SU-DHL-6 (cell line): ENCODE measurements around the gene TMEM18.

Source experiments
- CTCF ChIP-seq: fragments of 200-600 bp; sonication (generic); IDR thresholded peaks from one replicate; pipeline ENCODE4 v1.5.1; 2017; ENCODE audit warnings: antibody characterized with exemption, mild to moderate bottlenecking, low read length, moderate library complexity; ENCODE audit not compliant: insufficient read depth, poor library complexity, severe bottlenecking
- EZH2phosphoT487 ChIP-seq: fragments of 200-600 bp; sonication (generic), shearing (Covaris generic); conservative IDR thresholded peaks from 2 replicates; pipeline ENCODE4 v1.6.1; 2018; ENCODE audit warnings: mild to moderate bottlenecking, antibody characterized with exemption, low read length, moderate library complexity, mixed read lengths

- no peak for TF ChIP-seq CTCF
- no peak for TF ChIP-seq EZH2phosphoT487
Measured at GRCh38 chr2:675051-675450, 2.2 kb downstream of the TMEM18 start.
